ENCODE results near the gene DAAM2.

DAAM2 gene

GRCh38 chr6:39844866-39845265, 52.7 kb downstream of the DAAM2 start:
- TF ChIP-seq RAD21 (IDR thresholded peaks at IDR 0.05; ENCODE audit: low read depth) (no peak), MAX (IDR thresholded peaks at IDR 0.05) (no peak), TCF12 (IDR thresholded peaks at IDR 0.05; ENCODE audit: low read depth) (no peak), CREB1 (IDR thresholded peaks at IDR 0.05; ENCODE audit: low read depth) (no peak), TEAD4 (IDR thresholded peaks at IDR 0.05) (no peak), EGR1 (IDR thresholded peaks at IDR 0.05) (no peak), TAF1 (IDR thresholded peaks at IDR 0.05; ENCODE audit: low read depth) (no peak), REST (IDR thresholded peaks at IDR 0.05; ENCODE audit: low read depth) (no peak), EP300 (IDR thresholded peaks at IDR 0.05; ENCODE audit: borderline replicate concordance) (no peak), USF1 (IDR thresholded peaks at IDR 0.05) (no peak), CEBPB (IDR thresholded peaks at IDR 0.05) (no peak), ZBTB7A (IDR thresholded peaks at IDR 0.05; ENCODE audit: low read depth) (no peak), YY1 (IDR thresholded peaks at IDR 0.05; ENCODE audit: low read depth) (no peak), NFIC (IDR thresholded peaks at IDR 0.05) (no peak)

- TF ChIP-seq TCF12 (IDR thresholded peaks at IDR 0.05; ENCODE audit: low read depth) = no peak
- TF ChIP-seq CREB1 (IDR thresholded peaks at IDR 0.05; ENCODE audit: low read depth) = no peak
- TF ChIP-seq MAX (IDR thresholded peaks at IDR 0.05) = no peak
- TF ChIP-seq CEBPB (IDR thresholded peaks at IDR 0.05) = no peak
- TF ChIP-seq EGR1 (IDR thresholded peaks at IDR 0.05) = no peak
- TF ChIP-seq NFIC (IDR thresholded peaks at IDR 0.05) = no peak
- no peak for TF ChIP-seq ZBTB7A (IDR thresholded peaks at IDR 0.05; ENCODE audit: low read depth)
- TF ChIP-seq YY1 (IDR thresholded peaks at IDR 0.05; ENCODE audit: low read depth) = no peak
- TF ChIP-seq RAD21 (IDR thresholded peaks at IDR 0.05; ENCODE audit: low read depth) = no peak
- no peak for TF ChIP-seq EP300 (IDR thresholded peaks at IDR 0.05; ENCODE audit: borderline replicate concordance)
- TF ChIP-seq FOXM1 (IDR thresholded peaks at IDR 0.05; ENCODE audit: borderline replicate concordance, low read depth) = no peak
- TF ChIP-seq TEAD4 (IDR thresholded peaks at IDR 0.05) = no peak
- no peak for TF ChIP-seq REST (IDR thresholded peaks at IDR 0.05; ENCODE audit: low read depth)
- TF ChIP-seq USF1 (IDR thresholded peaks at IDR 0.05) = no peak
Measured at GRCh38 chr6:39847221-39847620, 55.0 kb downstream of the DAAM2 start.

- TF ChIP-seq NFIC (IDR thresholded peaks at IDR 0.05) = no peak
- no peak for TF ChIP-seq CREB1 (IDR thresholded peaks at IDR 0.05; ENCODE audit: low read depth)
- TF ChIP-seq TAF1 (IDR thresholded peaks at IDR 0.05; ENCODE audit: low read depth) = no peak
- TF ChIP-seq REST (IDR thresholded peaks at IDR 0.05; ENCODE audit: low read depth) = no peak
- TF ChIP-seq USF1 (IDR thresholded peaks at IDR 0.05) = no peak
- no peak for TF ChIP-seq MAX (IDR thresholded peaks at IDR 0.05)
- TF ChIP-seq RAD21 (IDR thresholded peaks at IDR 0.05; ENCODE audit: low read depth) = no peak
- TF ChIP-seq TCF12 (IDR thresholded peaks at IDR 0.05; ENCODE audit: low read depth) = no peak
- TF ChIP-seq CEBPB (IDR thresholded peaks at IDR 0.05) = no peak
- no peak for TF ChIP-seq EGR1 (IDR thresholded peaks at IDR 0.05)
Measured at GRCh38 chr6:39848171-39848570, 56.0 kb downstream of the DAAM2 start.

GRCh38 chr6:39849228-39849627, 57.1 kb downstream of the DAAM2 start:
- no peak for TF ChIP-seq ZBTB7A (IDR thresholded peaks at IDR 0.05; ENCODE audit: low read depth)
- TF ChIP-seq EGR1 (IDR thresholded peaks at IDR 0.05) = no peak
- TF ChIP-seq FOXM1 (IDR thresholded peaks at IDR 0.05; ENCODE audit: borderline replicate concordance, low read depth) = no peak
- TF ChIP-seq EP300 (IDR thresholded peaks at IDR 0.05; ENCODE audit: borderline replicate concordance) = no peak
- no peak for TF ChIP-seq YY1 (IDR thresholded peaks at IDR 0.05; ENCODE audit: low read depth)
- no peak for TF ChIP-seq TAF1 (IDR thresholded peaks at IDR 0.05; ENCODE audit: low read depth)
- no peak for TF ChIP-seq RAD21 (IDR thresholded peaks at IDR 0.05; ENCODE audit: low read depth)
- TF ChIP-seq USF1 (IDR thresholded peaks at IDR 0.05) = no peak
- TF ChIP-seq CREB1 (IDR thresholded peaks at IDR 0.05; ENCODE audit: low read depth) = no peak
- TF ChIP-seq REST (IDR thresholded peaks at IDR 0.05; ENCODE audit: low read depth) = no peak
- no peak for TF ChIP-seq TEAD4 (IDR thresholded peaks at IDR 0.05)
